DND-41 (cell line): ENCODE measurements around the gene IL6R.

Experiments
- CTCF ChIP-seq: IDR thresholded peaks from 2 replicates; pipeline ENCODE4 v1.5.1; 2012; ENCODE audit warnings: borderline replicate concordance, low read length, moderate library complexity, mild to moderate bottlenecking; ENCODE audit not compliant: poor library complexity, severe bottlenecking; ENCODE audit errors: extremely low read depth
- EZH2 ChIP-seq: IDR thresholded peaks from 3 replicates; pipeline ENCODE4 v1.6.1; 2012; ENCODE audit warnings: borderline replicate concordance, low read depth, mild to moderate bottlenecking, moderate library complexity, low read length, inconsistent platforms; ENCODE audit not compliant: severe bottlenecking

DNA sequence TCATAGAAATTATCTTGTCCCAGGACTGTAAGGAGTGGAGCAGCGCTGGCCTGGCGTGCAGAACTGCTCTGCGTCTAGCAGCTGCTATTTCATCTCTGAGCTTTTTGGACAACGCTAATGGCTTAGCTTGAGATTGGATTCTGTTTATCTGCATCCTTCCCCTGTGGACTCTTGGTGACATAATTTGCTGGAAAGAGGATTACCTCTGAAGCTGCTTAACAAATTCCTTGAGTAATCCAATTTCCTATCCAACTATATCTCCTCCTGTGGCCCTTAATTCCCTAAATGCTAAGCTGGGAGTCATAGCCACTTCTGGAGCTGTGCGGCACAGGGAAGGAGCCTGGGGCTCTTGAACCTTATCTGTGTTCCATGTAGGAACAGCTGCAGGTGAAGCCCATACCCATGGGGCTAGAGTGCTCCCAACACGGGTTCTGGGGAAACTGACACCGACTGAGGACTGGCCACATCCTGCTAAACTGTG lies 43.2 kb downstream of the IL6R start:
- no peak for TF ChIP-seq CTCF
- TF ChIP-seq EZH2: no peak
